ENCODE results near the gene FURIN. TPM values are rescaled to one million over a fixed set of nuclear protein-coding genes. Genes with fewer than 3 reads are reported as not detected.
"Not testable (repeated sequence)": the region's sequence is repeated elsewhere in the genome, so short reads cannot be mapped to it uniquely, and the experiment has no call there.

Gene FURIN
- polyA plus RNA-seq, 4 donors, result 44.0 to 58.8 (median 51.6) TPM

- no peak for DNase-seq (ENCODE audit: low read depth in 4 of 4, low spot score in 2 of 4)
These were observed 45.1 kb downstream of the FURIN start for GRCh38 chr15:90913398-90913944.

GRCh38 chr15:90914305-90915080, 46.1 kb downstream of the FURIN start:
- DNase-seq (ENCODE audit: low read depth in 4 of 4, low spot score in 2 of 4), result no peak

GRCh38 chr15:90915216-90915807, 46.9 kb downstream of the FURIN start:
- DNase-seq (ENCODE audit: low read depth in 4 of 4, low spot score in 2 of 4), result no peak

- no peak for DNase-seq (ENCODE audit: low read depth in 4 of 4, low spot score in 2 of 4)
These were observed 47.5 kb downstream of the FURIN start for GRCh38 chr15:90915808-90916440.

- DNase-seq (ENCODE audit: low read depth in 4 of 4, low spot score in 2 of 4), result no peak
These were observed 48.1 kb downstream of the FURIN start for GRCh38 chr15:90916461-90916860.

- DNase-seq (ENCODE audit: low read depth in 4 of 4, low spot score in 2 of 4), result no peak
These were observed 49.2 kb downstream of the FURIN start for GRCh38 chr15:90917569-90917968.

GRCh38 chr15:90918034-90918788, 49.8 kb downstream of the FURIN start:
- no peak for DNase-seq (ENCODE audit: low read depth in 4 of 4, low spot score in 2 of 4)

- no peak for DNase-seq (ENCODE audit: low read depth in 4 of 4, low spot score in 2 of 4)
These were observed 50.4 kb downstream of the FURIN start for GRCh38 chr15:90918835-90919234.

- no peak for DNase-seq (ENCODE audit: low read depth in 4 of 4, low spot score in 2 of 4)
These were observed 53.5 kb downstream of the FURIN start for GRCh38 chr15:90921887-90922286.

GRCh38 chr15:90922712-90923322, 54.4 kb downstream of the FURIN start:
- DNase-seq (ENCODE audit: low read depth in 4 of 4, low spot score in 2 of 4), result not testable (repeated sequence)

GRCh38 chr15:90924375-90924774, 56.0 kb downstream of the FURIN start:
- DNase-seq (ENCODE audit: low read depth in 4 of 4, low spot score in 2 of 4), result no peak

GRCh38 chr15:90926766-90927165, 58.4 kb downstream of the FURIN start:
- not testable (repeated sequence) for DNase-seq (ENCODE audit: low read depth in 4 of 4, low spot score in 2 of 4)

GRCh38 chr15:90928106-90928505, 59.7 kb downstream of the FURIN start:
- DNase-seq (ENCODE audit: low read depth in 4 of 4, low spot score in 2 of 4), result not testable (repeated sequence)

- peak in 1 of 4 donors; percentile 45 for DNase-seq (ENCODE audit: low read depth in 4 of 4, low spot score in 2 of 4)
These were observed 61.0 kb downstream of the FURIN start for GRCh38 chr15:90929246-90930019.

- DNase-seq (ENCODE audit: low read depth in 4 of 4, low spot score in 2 of 4), result no peak
These were observed 62.6 kb downstream of the FURIN start for GRCh38 chr15:90930861-90931574.

GRCh38 chr15:90931575-90931827, 63.1 kb downstream of the FURIN start:
- no peak for DNase-seq (ENCODE audit: low read depth in 4 of 4, low spot score in 2 of 4)

- DNase-seq (ENCODE audit: low read depth in 4 of 4, low spot score in 2 of 4), result peak in 2 of 4 donors; percentile 43 to 71
These were observed 63.7 kb downstream of the FURIN start, which contains the start of gene HDDC3 for GRCh38 chr15:90931828-90932659. HDDC3 (minus strand) TSS chr15:90932549; CDS start chr15:90932540, 9 bp downstream.

- no peak for DNase-seq (ENCODE audit: low read depth in 4 of 4, low spot score in 2 of 4)
These were observed 64.2 kb downstream of the FURIN start for GRCh38 chr15:90932660-90932991.

Data from left renal cortex interstitium (tissue), 4 donors.